Testis (tissue), 3 donors: ENCODE data around the gene ADARB1. TPM values are rescaled to one million over a fixed set of nuclear protein-coding genes. Genes with fewer than 3 reads are reported as not detected.

Experiments used
- DNase-seq: peaks from one replicate; pipeline ENCODE4 v3.0.0-alpha.2; 2019
- H3K27ac ChIP-seq, 2 donors: fragments of 200-600 bp; sonication (generic); one replicate each; pipeline ENCODE4 v1.5.1; 2019
- H3K27me3 ChIP-seq: fragments of 200-600 bp; sonication (generic); one replicate; pipeline ENCODE4 v1.5.1; 2019
- H3K36me3 ChIP-seq: fragments of 200-600 bp; sonication (generic); one replicate; pipeline ENCODE4 v1.5.1; 2017; ENCODE audit warnings: low read depth; ENCODE audit errors: missing control alignments
- H3K4me1 ChIP-seq: fragments of 200-600 bp; sonication (generic); one replicate; pipeline ENCODE4 v1.5.1; 2019
- H3K4me3 ChIP-seq, 2 donors: fragments of 200-600 bp; sonication (generic); one replicate each; pipeline ENCODE4 v1.5.1; 2017 to 2019
- H3K9me3 ChIP-seq: fragments of 200-600 bp; sonication (generic); one replicate; pipeline ENCODE4 v1.5.1; 2017
- CTCF ChIP-seq, 3 experiments: fragments of 450-650 bp in 2 of 3; fragments of 200-600 bp in 1 of 3; sonication (generic) in 1 of 3; IDR thresholded peaks; one replicate each; pipeline ENCODE4 v1.5.1; 2016 to 2019; ENCODE audit warnings: antibody characterized with exemption in 3 of 3, mild to moderate bottlenecking in 2 of 3, moderate library complexity in 1 of 3
- POLR2A ChIP-seq: fragments of 450-650 bp; IDR thresholded peaks from one replicate; pipeline ENCODE4 v1.6.1; 2017; ENCODE audit warnings: antibody characterized with exemption, mild to moderate bottlenecking, moderate library complexity
- WGBS, 2 donors: methylation state at CpG; one replicate each; pipeline ENCODE4 v1.1.5; 2018; 5-methylcytosine and 5-hydroxymethylcytosine counted together
- intact Hi-C: fragments of 100-400 bp; cut with DNase I; formaldehyde crosslinking; loops from one replicate; pipeline ENCODE4 v1.15.1; 2023; ENCODE audit warnings: low total_unique reads
- polyA plus RNA-seq: library from polyadenylated mRNA; stranded (reverse); fragments of 350-450 nt; fragmentation: Illumina TruSeq; extraction: RNeasy Lipid Tissue Mini Kit (QIAGEN cat#74804); gene quantifications from one replicate; pipeline ENCODE4 v1.2.3, GENCODE V29; 2014; ENCODE audit warnings: low read depth, low replicate concordance; ENCODE audit not compliant: insufficient read depth
- total RNA-seq, 2 donors: library from RNA; depleted of rRNA; stranded (reverse); fragments of >200 nt; gene quantifications; one replicate each; pipeline ENCODE4 v1.2.3, GENCODE V29; 2016

ADARB1 gene
- total and polyA plus RNA-seq, 3 donors from 2014 or later, result 17.6 to 23.0 (median 17.6) TPM

- WGBS, 2 donors, result 90 to 98% methylated on average over 10 to 29 of the region's 29 CpGs
- Histone ChIP-seq H3K4me3 (no peak overlapping the region), H3K27ac (no peak overlapping the region), H3K27me3 (no peaks in the 10 kb centered on the region), H3K4me1 (peaks cover 9% of the 10 kb centered on the region), H3K9me3 (no peaks in the 10 kb centered on the region), H3K36me3 (no peaks in the 10 kb centered on the region)
- TF ChIP-seq CTCF (IDR thresholded peaks at IDR 0.05) (no peak), POLR2A (no peak)
- intact Hi-C loops, result loop anchor here (5.0 kb wide), 1 partner anchor 187 kb away; no protein-coding TSS in a partner anchor
- no peak for DNase-seq
These were observed 60.1 kb downstream of the ADARB1 start for GRCh38 chr21:45134279-45135076.

GRCh38 chr21:45135122-45135521 is 60.7 kb downstream of the ADARB1 start:
- no peak for TF ChIP-seq CTCF (IDR thresholded peaks at IDR 0.05)
- TF ChIP-seq POLR2A, result no peak
- 68 to 72% methylated on average over 3 of the region's 3 CpGs for WGBS, 2 donors
- no peaks in the 10 kb centered on the region for H3K27me3 ChIP-seq
- H3K9me3 ChIP-seq, result no peaks in the 10 kb centered on the region
- DNase-seq, result no peak
- no peaks in the 10 kb centered on the region for H3K36me3 ChIP-seq
- intact Hi-C loops, result loop anchor here (5.0 kb wide), 1 partner anchor 188 kb away; no protein-coding TSS in a partner anchor
- H3K4me1 ChIP-seq, result peaks cover 4% of the 10 kb centered on the region
- no peak overlapping the region for H3K27ac ChIP-seq
- no peak overlapping the region for H3K4me3 ChIP-seq

GRCh38 chr21:45135868-45136267 is 61.5 kb downstream of the ADARB1 start:
- Histone ChIP-seq H3K27ac (no peak overlapping the region), H3K27me3 (no peaks in the 10 kb centered on the region), H3K4me1 (peaks cover 4% of the 10 kb centered on the region), H3K36me3 (no peaks in the 10 kb centered on the region), H3K4me3 (no peak overlapping the region), H3K9me3 (no peaks in the 10 kb centered on the region)
- WGBS, 2 donors, result 87 to 93% methylated on average over 8 to 9 of the region's 9 CpGs
- DNase-seq, result no peak
- TF ChIP-seq POLR2A, result no peak
- TF ChIP-seq CTCF (IDR thresholded peaks at IDR 0.05), result no peak
- intact Hi-C loops, result loop anchor here (5.0 kb wide), 1 partner anchor 189 kb away; no protein-coding TSS in a partner anchor

- Histone ChIP-seq H3K27ac (no peak overlapping the region), H3K9me3 (no peaks in the 10 kb centered on the region), H3K27me3 (no peaks in the 10 kb centered on the region), H3K4me3 (no peak overlapping the region), H3K4me1 (no peaks in the 10 kb centered on the region), H3K36me3 (no peaks in the 10 kb centered on the region)
- DNase-seq, result no peak
- TF ChIP-seq CTCF (IDR thresholded peaks at IDR 0.05) (no peak), POLR2A (no peak)
- 87 to 93% methylated on average over 8 of the region's 8 CpGs for WGBS, 2 donors
- intact Hi-C loops, result loop anchor here (5.0 kb wide), 1 partner anchor 189 kb away; no protein-coding TSS in a partner anchor
These were observed 62.1 kb downstream of the ADARB1 start for GRCh38 chr21:45136500-45136899.
